Measurements from ENCODE around the gene MSI2.

DNA sequence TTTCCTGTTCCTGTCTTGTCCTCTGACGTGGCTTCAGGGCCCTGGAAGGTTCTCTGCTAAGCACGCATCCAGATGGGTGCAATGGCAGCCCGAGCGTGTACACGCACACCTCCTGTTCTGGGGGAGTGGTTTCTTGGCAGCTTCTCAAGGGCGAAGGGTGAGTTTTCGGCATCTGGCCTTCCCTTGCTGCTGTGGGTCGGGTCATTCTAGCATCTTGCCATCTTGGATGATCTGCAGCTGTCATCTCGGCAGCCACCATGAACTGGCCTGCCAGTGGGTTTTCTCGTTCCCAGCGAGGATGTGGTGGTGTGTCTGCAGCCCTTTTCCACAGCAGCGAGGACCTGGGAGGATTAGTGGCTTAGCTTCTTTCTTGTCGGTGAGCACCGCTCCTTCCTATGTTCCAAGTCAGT lies 10.6 kb downstream of the MSI2 start:
- TF ChIP-seq EZH2 (IDR thresholded peaks at IDR 0.05) (no peak), POLR2AphosphoS5 (IDR thresholded peaks at IDR 0.05; ENCODE audit: borderline replicate concordance, low read depth, low read length) (no peak), FOXP2 (optimal IDR thresholded peaks at IDR 0.05; ENCODE audit: control extremely low read depth, extremely low read length, insufficient read depth) (no peak)

Data from SK-N-MC (cell line).